ENCODE results near the gene IL4. TPM values are rescaled to one million over a fixed set of nuclear protein-coding genes. Genes with fewer than 3 reads are reported as not detected.

Gene IL4
- total and polyA plus RNA-seq, 2 donors (not counting 3 experiments of a cell fraction or from before 2014, with no cell fraction given) = not detected

DNA sequence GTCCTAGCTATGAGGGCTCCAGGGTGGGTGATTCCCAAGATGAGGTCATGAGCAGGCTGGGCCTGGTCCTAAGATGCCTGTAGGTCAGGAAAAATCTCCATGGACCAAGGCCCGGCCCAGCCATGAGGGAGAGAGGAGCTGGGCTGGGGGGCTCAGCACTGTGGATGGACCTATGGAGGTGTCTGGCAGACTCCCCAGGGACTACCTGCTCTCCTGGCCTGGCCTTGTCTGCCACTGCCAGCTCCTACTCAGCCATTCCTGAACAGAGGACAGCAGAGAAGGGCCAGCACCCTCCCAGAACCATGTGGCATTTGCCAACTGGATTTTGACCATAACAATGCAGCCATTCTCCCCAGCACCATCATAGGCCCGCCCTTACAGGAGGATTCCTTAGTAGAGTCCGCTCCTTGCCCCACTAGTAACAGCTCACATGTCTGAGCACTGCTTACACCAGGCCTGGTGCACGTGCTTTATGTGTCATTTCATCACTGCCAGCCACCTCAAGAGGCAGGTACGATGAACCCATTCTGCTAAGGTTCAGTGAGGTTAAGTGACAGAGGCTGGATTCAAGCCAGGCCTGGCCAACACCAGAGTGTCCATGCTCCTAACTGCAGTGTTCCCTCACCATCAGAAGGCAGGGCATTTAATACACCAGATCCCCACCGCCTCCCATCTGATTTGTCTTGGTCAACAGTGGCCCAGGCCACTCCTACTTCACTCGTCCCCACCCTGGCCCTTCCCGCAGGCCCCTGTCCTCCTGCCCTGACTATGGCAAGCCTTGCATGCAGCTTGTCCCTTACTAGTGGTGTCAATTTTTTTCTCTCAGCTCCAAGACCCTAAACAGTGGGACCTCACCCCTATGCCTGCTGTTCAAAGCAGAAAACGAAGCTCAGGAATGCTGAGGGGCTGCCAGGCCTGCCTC, 15.1 kb upstream of the IL4 start:
- Histone ChIP-seq H3K9me3 (replicated peaks; ENCODE audit: control insufficient read depth, insufficient read depth, low read length) (no peaks in the 10 kb centered on the region), H3K27ac (ENCODE audit: insufficient read depth, low read depth, low read length) (no peak overlapping the region), H3K9me1 (replicated peaks; ENCODE audit: control insufficient read depth, extremely low read depth, insufficient read depth, low read length) (no peaks in the 10 kb centered on the region), H3K4me1 (ENCODE audit: control insufficient read depth, extremely low read depth, insufficient read depth, low read length) (peaks cover 9% of the 10 kb centered on the region), H3K27me3 (ENCODE audit: control insufficient read depth in 2 of 2, insufficient read depth in 2 of 2, low read length in 2 of 2) (peaks cover 4 to 8% of the 10 kb centered on the region in 2 experiments), H3K79me2 (ENCODE audit: control insufficient read depth, insufficient read depth, low read length) (no peaks in the 10 kb centered on the region), H3K9ac (replicated peaks; ENCODE audit: extremely low read depth, insufficient read depth, low read length) (no peak overlapping the region), H3K4me3 (replicated peaks in 1 of 3; ENCODE audit: insufficient read depth in 1 of 3, low read depth in 1 of 3, low read length in 3 of 3) (no peak overlapping the region), H3K4me2 (ENCODE audit: insufficient read depth, low read length) (no peak overlapping the region), H3K36me3 (ENCODE audit: control insufficient read depth in 2 of 2, extremely low read depth in 1 of 2, insufficient read depth in 2 of 2, low read length in 2 of 2) (no peaks in the 10 kb centered on the region), H4K20me1 (replicated peaks; ENCODE audit: control insufficient read depth, extremely low read depth, insufficient read depth, low read length) (no peaks in the 10 kb centered on the region), H2AFZ (ENCODE audit: low read depth, low read length) (no peak overlapping the region)
- DNase-seq (ENCODE audit: low read depth, low spot score) (no peak), FAIRE-seq (no peak)
- intact Hi-C loops (cut with micrococcal nuclease) = loop anchor here (5.0 kb wide), 1 partner anchor 271 kb away; no protein-coding TSS in a partner anchor
- no TSS peak for BruUV-seq (replicated peaks)
- dilution Hi-C loops (cut with MboI; ENCODE audit: extremely low pct_ligation_motif_present, low sequenced_read_pairs) = no loop called here
- TF ChIP-seq FOS (IDR thresholded peaks at IDR 0.05; ENCODE audit: borderline replicate concordance, insufficient read depth, low read length) (no peak), GATA2 (IDR thresholded peaks at IDR 0.05; ENCODE audit: insufficient read depth, insufficient read length, low read depth, low read length) (no peak), EZH2 (IDR thresholded peaks at IDR 0.05; ENCODE audit: borderline replicate concordance, low read depth, low read length, severe bottlenecking) (no peak), JUN (IDR thresholded peaks at IDR 0.05; ENCODE audit: borderline replicate concordance, insufficient read depth, insufficient read length, low read depth) (no peak), MYC (IDR thresholded peaks at IDR 0.05; ENCODE audit: low read depth, low read length) (no peak), POLR2AphosphoS5 (IDR thresholded peaks at IDR 0.05; ENCODE audit: insufficient read depth, low read depth, low read length) (no peak), POLR2A (IDR thresholded peaks at IDR 0.05; ENCODE audit: low read depth, low read length) (no peak), CTCF (IDR thresholded peaks at IDR 0.05; ENCODE audit: extremely low read depth in 1 of 2, insufficient read depth in 1 of 2, low read depth in 1 of 2, low read length in 2 of 2) (no peak)
- TF ChIP-seq, protein P1, sequence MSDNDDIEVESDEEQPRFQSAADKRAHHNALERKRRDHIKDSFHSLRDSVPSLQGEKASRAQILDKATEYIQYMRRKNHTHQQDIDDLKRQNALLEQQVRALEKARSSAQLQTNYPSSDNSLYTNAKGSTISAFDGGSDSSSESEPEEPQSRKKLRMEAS (IDR thresholded peaks at IDR 0.05; ENCODE audit: insufficient read depth, insufficient read length) = no peak
- POLR2A ChIA-PET = no interaction called here
- CTCF ChIA-PET = interaction anchor here (1.0 kb wide), 2 partner anchors 12 to 57 kb away, joined by 3 to 4 read pairs; no protein-coding TSS in a partner anchor
